Measurements from ENCODE around the gene NAALADL1. TPM values are rescaled to one million over a fixed set of nuclear protein-coding genes. Genes with fewer than 3 reads are reported as not detected.
A peak's percentile ranks its signal among the peaks of the same experiment; 100 is the strongest.

Gene NAALADL1
- total and polyA plus RNA-seq, 5 donors from 2014 or later: 16.4 to 52.2 (median 27.8) TPM

DNA sequence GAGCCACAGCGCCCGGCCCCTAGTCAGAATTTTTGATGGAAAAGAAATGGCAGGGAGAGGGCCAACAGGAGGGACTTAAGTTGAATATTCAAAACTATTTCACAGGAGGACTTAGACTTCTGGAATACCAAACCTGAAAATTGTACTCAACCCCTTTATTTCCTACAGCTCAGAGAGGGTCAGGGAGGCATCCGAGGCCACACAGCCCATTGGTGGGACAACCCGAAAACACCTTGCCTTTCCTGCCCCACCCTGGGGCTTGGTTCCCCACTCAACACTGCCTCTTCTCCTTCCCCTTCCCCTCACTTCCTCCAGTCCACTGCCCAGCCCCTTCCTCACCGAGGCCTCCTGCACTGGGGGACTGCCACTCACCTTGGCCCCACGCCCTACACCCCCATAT, 1.4 kb downstream of the NAALADL1 start:
- Mint-ChIP-seq H3K4me1 (peaks cover 0 to 22% (median 13%) of the 10 kb centered on the region in 4 donors), H3K36me3 (no peaks in the 10 kb centered on the region)
- no peak for ATAC-seq (ENCODE audit: low read depth in 2 of 2)

DNA sequence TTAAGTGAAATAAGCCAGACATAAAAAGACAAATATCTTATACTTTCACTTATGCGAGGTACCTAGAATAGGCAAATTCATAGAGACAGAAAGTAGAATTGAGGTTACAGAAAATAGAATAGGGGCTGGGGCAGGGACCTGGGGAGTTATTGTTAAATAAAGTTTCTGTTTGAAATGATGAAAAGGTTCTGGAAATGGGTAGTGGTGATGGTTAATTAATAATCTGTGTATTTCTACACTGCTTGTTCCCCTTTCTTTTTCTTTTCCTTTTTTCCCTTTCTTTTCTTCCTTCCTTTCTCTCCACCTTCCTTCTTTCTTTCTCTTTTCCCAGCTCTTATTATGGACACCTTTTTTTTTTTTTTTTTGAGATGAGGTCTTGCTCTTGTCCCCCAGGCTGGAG, 2.8 kb downstream of the NAALADL1 start:
- no peaks in the 10 kb centered on the region for H3K36me3 ChIP-seq (ENCODE audit: control insufficient read depth, insufficient read depth, low read length)
- no peak overlapping the region for H3K4me3 ChIP-seq (ENCODE audit: low read depth, low read length)
- no peaks in the 10 kb centered on the region for H3K36me3 Mint-ChIP-seq
- peaks cover 0 to 22% (median 11%) of the 10 kb centered on the region in 4 donors for H3K4me1 Mint-ChIP-seq
- H3K9me3 ChIP-seq (ENCODE audit: control insufficient read depth in 2 of 2, low read length in 2 of 2): no peaks in the 10 kb centered on the region
- H3K4me3 Mint-ChIP-seq: peak overlapping the region in 1 of 4 donors; percentile 31
- DNase-seq (no peak), ATAC-seq (ENCODE audit: low read depth in 2 of 2) (no peak)
- H3K27me3 Mint-ChIP-seq: peaks cover 9% of the 10 kb centered on the region
- H3K27me3 ChIP-seq (ENCODE audit: control insufficient read depth, insufficient read depth, low read length): no peaks in the 10 kb centered on the region
- H3K27ac Mint-ChIP-seq: peak overlapping the region in 1 of 3 donors; percentile 34
- no peaks in the 10 kb centered on the region for H3K9me3 Mint-ChIP-seq
- no peak overlapping the region for H3K27ac ChIP-seq (ENCODE audit: insufficient read depth, low read length, poor library complexity, severe bottlenecking)
- peaks cover 11% of the 10 kb centered on the region for H3K4me1 ChIP-seq (ENCODE audit: control insufficient read depth, insufficient read depth, low read length, poor library complexity, severe bottlenecking)

More for the DNA sequence above, 1.4 kb downstream of the NAALADL1 start:
- no peaks in the 10 kb centered on the region for H3K9me3 Mint-ChIP-seq
- no peak overlapping the region for H3K4me3 ChIP-seq (ENCODE audit: low read depth, low read length)
- H3K27ac ChIP-seq (ENCODE audit: insufficient read depth, low read length, poor library complexity, severe bottlenecking): no peak overlapping the region
- H3K27me3 Mint-ChIP-seq: peaks cover 9% of the 10 kb centered on the region
- no peaks in the 10 kb centered on the region for H3K36me3 ChIP-seq (ENCODE audit: control insufficient read depth, insufficient read depth, low read length)
- no peaks in the 10 kb centered on the region for H3K27me3 ChIP-seq (ENCODE audit: control insufficient read depth, insufficient read depth, low read length)
- H3K9me3 ChIP-seq (ENCODE audit: control insufficient read depth in 2 of 2, low read length in 2 of 2): no peaks in the 10 kb centered on the region
- no peak for DNase-seq
- H3K27ac Mint-ChIP-seq: no peak overlapping the region
- H3K4me3 Mint-ChIP-seq: no peak overlapping the region
- peaks cover 11% of the 10 kb centered on the region for H3K4me1 ChIP-seq (ENCODE audit: control insufficient read depth, insufficient read depth, low read length, poor library complexity, severe bottlenecking)

DNA sequence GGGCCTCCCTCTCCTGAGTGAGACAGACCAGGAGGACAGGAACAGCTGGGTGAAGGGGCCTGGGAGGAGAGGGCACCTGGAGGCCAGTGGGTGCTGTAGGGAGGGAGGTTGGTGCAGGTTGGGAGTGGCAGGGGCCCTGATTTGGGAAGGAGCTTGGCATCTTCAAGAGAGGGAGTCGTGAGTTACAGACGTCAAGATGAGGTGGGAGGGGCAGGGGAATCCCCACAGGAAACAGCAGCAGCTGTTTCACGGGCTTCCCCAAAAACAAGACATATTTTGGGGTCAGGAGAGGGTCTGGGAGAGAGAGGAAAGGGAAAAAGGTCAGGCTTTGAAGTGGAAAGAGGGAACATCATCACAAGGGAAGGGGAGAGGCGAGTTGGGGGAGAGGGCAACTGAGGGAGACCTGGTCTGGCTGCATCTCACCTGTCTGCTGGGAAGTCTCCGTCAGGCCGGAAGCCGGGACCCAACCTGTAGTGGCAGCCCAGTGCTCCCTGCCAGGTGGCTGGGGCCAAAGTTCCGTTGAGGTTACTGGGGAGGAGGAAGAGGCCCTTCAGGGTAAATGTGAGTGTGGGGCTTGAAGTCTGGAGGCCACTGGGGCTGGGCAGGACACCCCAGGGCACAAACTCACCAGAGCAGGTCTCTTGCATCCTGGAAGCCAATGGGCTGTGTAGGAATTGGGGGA, 4.4 kb downstream of the NAALADL1 start:
- Histone ChIP-seq H3K36me3 (ENCODE audit: control insufficient read depth, insufficient read depth, low read length) (no peaks in the 10 kb centered on the region), H3K27me3 (ENCODE audit: control insufficient read depth, insufficient read depth, low read length) (no peaks in the 10 kb centered on the region), H3K4me1 (ENCODE audit: control insufficient read depth, insufficient read depth, low read length, poor library complexity, severe bottlenecking) (peaks cover 11% of the 10 kb centered on the region), H3K9me3 (ENCODE audit: control insufficient read depth in 2 of 2, low read length in 2 of 2) (no peaks in the 10 kb centered on the region), H3K27ac (ENCODE audit: insufficient read depth, low read length, poor library complexity, severe bottlenecking) (peak overlapping the region; percentile 49), H3K4me3 (ENCODE audit: low read depth, low read length) (peak overlapping the region; percentile 32)
- Mint-ChIP-seq H3K4me3 (peak overlapping the region in 3 of 4 donors; percentile 15 to 63 (median 20)), H3K27me3 (peaks cover 6% of the 10 kb centered on the region), H3K27ac (peak overlapping the region; percentile 21 to 97 (median 81)), H3K36me3 (no peaks in the 10 kb centered on the region), H3K9me3 (no peaks in the 10 kb centered on the region), H3K4me1 (peaks cover 0 to 22% (median 9%) of the 10 kb centered on the region in 4 donors)
- peak; percentile 11 to 50 (median 28) for DNase-seq
- peak; percentile 51 to 52 for ATAC-seq (ENCODE audit: low read depth in 2 of 2)

DNA sequence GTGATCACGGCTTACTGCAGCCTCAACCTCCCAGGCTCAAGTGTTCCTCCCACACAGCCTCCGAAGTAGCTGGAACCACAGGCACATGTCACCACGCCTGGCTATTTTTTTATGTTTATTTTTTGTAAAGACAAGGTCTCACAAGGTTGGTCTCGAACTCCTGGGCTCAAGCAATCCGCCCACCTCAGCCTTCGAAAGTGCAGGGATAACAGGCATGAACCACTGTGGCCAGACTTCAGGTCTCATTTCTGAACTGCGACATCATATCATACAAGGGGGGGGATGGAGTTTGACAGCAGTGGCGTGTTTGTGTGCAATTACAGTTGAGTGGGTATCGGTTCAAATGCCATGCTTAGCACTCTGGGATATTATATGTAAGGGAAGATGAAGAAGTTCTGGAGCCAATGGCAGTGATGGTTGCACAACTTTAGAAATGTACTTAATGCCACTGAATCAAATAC, 6.9 kb downstream of the NAALADL1 start:
- H3K4me1 ChIP-seq (ENCODE audit: control insufficient read depth, insufficient read depth, low read length, poor library complexity, severe bottlenecking): peaks cover 23% of the 10 kb centered on the region
- peaks cover 4% of the 10 kb centered on the region for H3K27me3 Mint-ChIP-seq
- no peak overlapping the region for H3K27ac Mint-ChIP-seq
- ATAC-seq (ENCODE audit: low read depth in 2 of 2) (no peak), DNase-seq (no peak)
- no peaks in the 10 kb centered on the region for H3K9me3 Mint-ChIP-seq
- no peaks in the 10 kb centered on the region for H3K36me3 Mint-ChIP-seq
- H3K4me1 Mint-ChIP-seq: peaks cover 0 to 35% (median 19%) of the 10 kb centered on the region in 4 donors
- H3K9me3 ChIP-seq (ENCODE audit: control insufficient read depth in 2 of 2, low read length in 2 of 2): no peaks in the 10 kb centered on the region
- H3K27ac ChIP-seq (ENCODE audit: insufficient read depth, low read length, poor library complexity, severe bottlenecking): no peak overlapping the region
- H3K4me3 ChIP-seq (ENCODE audit: low read depth, low read length): no peak overlapping the region
- no peak overlapping the region for H3K4me3 Mint-ChIP-seq
- no peaks in the 10 kb centered on the region for H3K36me3 ChIP-seq (ENCODE audit: control insufficient read depth, insufficient read depth, low read length)
- no peaks in the 10 kb centered on the region for H3K27me3 ChIP-seq (ENCODE audit: control insufficient read depth, insufficient read depth, low read length)

DNA sequence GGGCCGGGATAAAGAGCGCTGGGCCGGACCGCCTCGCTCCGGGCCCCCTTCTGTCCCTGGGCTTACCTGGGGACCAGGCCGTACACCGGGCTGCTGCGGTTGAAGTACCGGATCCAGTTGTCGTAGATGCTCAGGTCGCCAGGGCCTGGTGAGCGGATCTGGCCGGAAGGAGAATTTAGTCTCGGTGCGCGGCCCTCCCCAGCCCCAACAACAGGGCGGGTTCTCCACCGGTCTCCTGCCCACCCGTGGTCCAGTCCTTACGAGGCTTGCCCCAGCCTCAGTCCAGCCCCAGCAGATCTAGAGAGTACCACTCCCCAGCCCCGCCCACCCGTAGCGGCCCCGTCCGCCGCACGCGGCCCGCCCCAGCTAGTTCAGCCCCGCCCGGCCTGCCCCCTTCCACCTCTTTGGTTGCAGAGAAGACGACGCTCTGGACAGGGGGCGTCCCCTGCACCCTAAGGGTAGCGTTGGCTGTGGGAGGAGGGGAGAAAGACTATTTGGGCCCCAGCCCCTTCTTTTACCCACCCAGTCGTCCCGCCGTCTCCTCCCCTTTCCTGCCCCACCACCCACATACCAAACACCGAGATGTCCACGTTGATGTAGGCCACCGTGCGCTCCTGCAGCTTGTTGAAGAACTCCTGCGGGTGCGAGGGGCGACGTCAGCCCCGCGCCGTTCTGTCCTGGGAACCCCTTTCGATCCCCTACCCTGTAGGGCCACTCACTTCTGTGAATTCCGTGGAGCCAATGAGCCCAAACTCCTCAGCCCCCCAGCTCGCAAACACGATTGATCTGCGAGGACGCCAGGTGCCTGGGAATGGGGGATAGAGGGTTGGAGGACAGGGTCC, 10.6 kb downstream of the NAALADL1 start:
- Histone ChIP-seq H3K27me3 (ENCODE audit: control insufficient read depth, insufficient read depth, low read length) (no peaks in the 10 kb centered on the region), H3K4me3 (ENCODE audit: low read depth, low read length) (peak overlapping the region; percentile 53), H3K4me1 (ENCODE audit: control insufficient read depth, insufficient read depth, low read length, poor library complexity, severe bottlenecking) (peaks cover 21% of the 10 kb centered on the region), H3K27ac (ENCODE audit: insufficient read depth, low read length, poor library complexity, severe bottlenecking) (peak overlapping the region; percentile 55), H3K9me3 (ENCODE audit: control insufficient read depth in 2 of 2, low read length in 2 of 2) (no peaks in the 10 kb centered on the region), H3K36me3 (ENCODE audit: control insufficient read depth, insufficient read depth, low read length) (peaks cover 9% of the 10 kb centered on the region)
- Mint-ChIP-seq H3K4me3 (peak overlapping the region; percentile 83 to 94 (median 89)), H3K9me3 (no peaks in the 10 kb centered on the region), H3K27ac (peak overlapping the region; percentile 91 to 97 (median 96)), H3K36me3 (peaks cover 5% of the 10 kb centered on the region), H3K27me3 (no peaks in the 10 kb centered on the region), H3K4me1 (peaks cover 0 to 30% (median 11%) of the 10 kb centered on the region in 4 donors)
- DNase-seq (peak; percentile 18 to 47 (median 27)), ATAC-seq (ENCODE audit: low read depth in 2 of 2) (peak; percentile 50 to 52)

DNA sequence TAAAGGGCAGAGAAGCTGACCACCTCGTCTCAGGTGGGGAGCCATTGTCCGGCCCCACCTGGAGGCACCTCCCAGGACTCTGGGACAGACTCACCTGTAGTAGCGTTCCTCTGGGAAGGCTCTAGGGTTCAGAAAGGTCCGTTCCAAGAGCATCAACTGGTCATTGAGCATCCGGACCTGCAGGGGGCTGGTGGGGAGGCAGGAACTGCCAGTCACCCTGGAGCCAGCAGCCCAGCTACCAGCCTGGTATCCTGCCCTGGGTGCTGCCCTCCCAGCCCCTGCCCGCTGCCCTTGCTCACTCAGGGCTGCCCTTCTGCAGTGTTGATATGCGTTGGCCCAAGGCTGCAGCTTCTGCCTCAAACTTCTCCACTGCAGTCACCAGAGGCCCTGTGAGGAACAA, 12.6 kb downstream of the NAALADL1 start:
- peaks cover 35% of the 10 kb centered on the region for H3K4me1 ChIP-seq (ENCODE audit: control insufficient read depth, insufficient read depth, low read length, poor library complexity, severe bottlenecking)
- H3K36me3 Mint-ChIP-seq: peaks cover 5% of the 10 kb centered on the region
- H3K27me3 Mint-ChIP-seq: no peaks in the 10 kb centered on the region
- no peaks in the 10 kb centered on the region for H3K9me3 Mint-ChIP-seq
- no peaks in the 10 kb centered on the region for H3K27me3 ChIP-seq (ENCODE audit: control insufficient read depth, insufficient read depth, low read length)
- no peak overlapping the region for H3K27ac ChIP-seq (ENCODE audit: insufficient read depth, low read length, poor library complexity, severe bottlenecking)
- no peak overlapping the region for H3K4me3 ChIP-seq (ENCODE audit: low read depth, low read length)
- H3K4me3 Mint-ChIP-seq: peak overlapping the region in 1 of 4 donors; percentile 54
- H3K9me3 ChIP-seq (ENCODE audit: control insufficient read depth in 2 of 2, low read length in 2 of 2): no peaks in the 10 kb centered on the region
- no peak overlapping the region for H3K27ac Mint-ChIP-seq
- DNase-seq: no peak
- H3K36me3 ChIP-seq (ENCODE audit: control insufficient read depth, insufficient read depth, low read length): peaks cover 9% of the 10 kb centered on the region
- peaks cover 0 to 38% (median 18%) of the 10 kb centered on the region in 4 donors for H3K4me1 Mint-ChIP-seq
- ATAC-seq (ENCODE audit: low read depth in 2 of 2): no peak

DNA sequence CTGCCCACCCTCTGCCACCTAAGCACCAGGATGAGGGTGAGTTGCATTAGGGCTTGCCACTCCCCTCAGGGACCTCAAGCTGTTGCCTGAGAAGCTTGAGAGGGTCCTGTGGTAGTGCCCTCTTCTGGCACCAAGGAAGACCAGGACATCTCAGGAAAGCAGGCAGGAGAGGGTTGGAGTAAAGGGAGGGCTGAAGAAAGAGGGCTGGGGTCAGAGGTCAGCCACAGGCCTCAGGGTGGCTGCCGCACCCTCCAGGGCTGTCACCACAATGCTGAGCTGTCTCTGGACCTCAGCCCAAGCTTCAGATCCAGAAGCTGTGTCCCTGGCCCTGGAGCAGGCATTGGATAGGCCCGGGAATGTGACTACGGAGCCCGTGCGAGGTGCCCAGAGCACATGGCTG, 13.3 kb downstream of the NAALADL1 start:
- Histone ChIP-seq H3K9me3 (ENCODE audit: control insufficient read depth in 2 of 2, low read length in 2 of 2) (no peaks in the 10 kb centered on the region), H3K4me1 (ENCODE audit: control insufficient read depth, insufficient read depth, low read length, poor library complexity, severe bottlenecking) (peaks cover 42% of the 10 kb centered on the region), H3K4me3 (ENCODE audit: low read depth, low read length) (no peak overlapping the region), H3K36me3 (ENCODE audit: control insufficient read depth, insufficient read depth, low read length) (peaks cover 9% of the 10 kb centered on the region), H3K27me3 (ENCODE audit: control insufficient read depth, insufficient read depth, low read length) (no peaks in the 10 kb centered on the region), H3K27ac (ENCODE audit: insufficient read depth, low read length, poor library complexity, severe bottlenecking) (no peak overlapping the region)
- ATAC-seq (ENCODE audit: low read depth in 2 of 2): no peak
- no peak overlapping the region for H3K27ac Mint-ChIP-seq
- H3K36me3 Mint-ChIP-seq: peaks cover 5% of the 10 kb centered on the region
- no peaks in the 10 kb centered on the region for H3K27me3 Mint-ChIP-seq
- H3K4me3 Mint-ChIP-seq: no peak overlapping the region
- no peak for DNase-seq
- H3K9me3 Mint-ChIP-seq: no peaks in the 10 kb centered on the region
- H3K4me1 Mint-ChIP-seq: peaks cover 0 to 42% (median 21%) of the 10 kb centered on the region in 4 donors

Data from CD4-positive, CD25-positive, alpha-beta regulatory T cell (primary cell).